Skin of body (tissue), 2 donors: Measurements from ENCODE around the gene CHST8. TPM values are rescaled to one million over a fixed set of nuclear protein-coding genes. Genes with fewer than 3 reads are reported as not detected.

Experiments used
- DNase-seq: peaks from one replicate; lab custom pipeline; 2025; lab: John Stamatoyannopoulos, UW
- total RNA-seq: library from RNA; depleted of rRNA; stranded (reverse); fragments of >200 nt; gene quantifications from one replicate; pipeline ENCODE4 v1.2.3, GENCODE V29; 2014

CHST8 gene
- total RNA-seq, 1 donor from 2014 or later: 0.39 TPM

- DNase-seq: no peak
These were observed 51.6 kb downstream of the CHST8 start for GRCh38 chr19:33673258-33673875.

- no peak for DNase-seq
These were observed 52.4 kb downstream of the CHST8 start for GRCh38 chr19:33673996-33674625.

- DNase-seq: no peak
These were observed 53.0 kb downstream of the CHST8 start for GRCh38 chr19:33674626-33675367.

GRCh38 chr19:33675501-33676124 is 53.9 kb downstream of the CHST8 start:
- no peak for DNase-seq

GRCh38 chr19:33676999-33677665 is 55.4 kb downstream of the CHST8 start:
- DNase-seq: no peak

GRCh38 chr19:33677745-33678426 is 56.1 kb downstream of the CHST8 start:
- no peak for DNase-seq

GRCh38 chr19:33678796-33679585 is 57.2 kb downstream of the CHST8 start:
- DNase-seq: no peak

- DNase-seq: no peak
These were observed 57.9 kb downstream of the CHST8 start for GRCh38 chr19:33679696-33680095.

GRCh38 chr19:33681081-33681680 is 59.4 kb downstream of the CHST8 start:
- DNase-seq: no peak

- peak; percentile 4 for DNase-seq
These were observed 62.3 kb downstream of the CHST8 start for GRCh38 chr19:33683881-33684537.

GRCh38 chr19:33684538-33685232 is 62.9 kb downstream of the CHST8 start:
- DNase-seq: no peak

GRCh38 chr19:33685541-33685940 is 63.8 kb downstream of the CHST8 start:
- DNase-seq: no peak

- DNase-seq: no peak
These were observed 64.5 kb downstream of the CHST8 start for GRCh38 chr19:33686262-33686661.

- no peak for DNase-seq
These were observed 65.1 kb downstream of the CHST8 start for GRCh38 chr19:33686687-33687480.

- no peak for DNase-seq
These were observed 65.9 kb downstream of the CHST8 start for GRCh38 chr19:33687481-33688170.

GRCh38 chr19:33688171-33688992 is 66.6 kb downstream of the CHST8 start:
- DNase-seq: no peak
